Activated B cell treated with CpG ODN at 0.5 μM for 24 hours (primary cell): Measurements from ENCODE around the gene ZNF343. TPM values are rescaled to one million over a fixed set of nuclear protein-coding genes. Genes with fewer than 3 reads are reported as not detected.
"Not testable (repeated sequence)": the region's sequence is repeated elsewhere in the genome, so short reads cannot be mapped to it uniquely, and the experiment has no call there.

ENCODE experiments used
- ATAC-seq: fragments of 200-7000 bp; cut with Tn5 transposase; one replicate; pipeline ENCODE4 v1.10.0; 2021; ENCODE audit warnings: low read depth, mild to moderate bottlenecking, moderate library complexity
- CTCF ChIA-PET: fragments of 350-600 bp; sonication (Branson Sonifier 250); formaldehyde crosslinking; loops from one replicate; lab custom pipeline; 2021; ENCODE audit warnings: antibody characterized with exemption; lab: Charles Lee
- POLR2A ChIA-PET: fragments of 350-600 bp; sonication (Branson Sonifier 250); formaldehyde crosslinking; loops from one replicate; lab custom pipeline; 2021; ENCODE audit warnings: antibody characterized with exemption; lab: Charles Lee
- DNase-seq: peaks from one replicate; pipeline ENCODE4 v3.0.0; 2022
- H3K27ac Mint-ChIP-seq: one replicate; pipeline ENCODE4 v1.8.0; 2020; ENCODE audit warnings: mixed read lengths
- H3K27me3 Mint-ChIP-seq: one replicate; pipeline ENCODE4 v1.8.0; 2021; ENCODE audit warnings: mixed read lengths
- H3K36me3 Mint-ChIP-seq: one replicate; pipeline ENCODE4 v1.8.0; 2021; ENCODE audit warnings: low read depth, mixed read lengths
- H3K4me1 Mint-ChIP-seq: one replicate; pipeline ENCODE4 v1.8.0; 2021; ENCODE audit warnings: mixed read lengths
- H3K4me3 Mint-ChIP-seq: one replicate; pipeline ENCODE4 v1.8.0; 2020; ENCODE audit warnings: mild to moderate bottlenecking, mixed read lengths
- H3K9me3 Mint-ChIP-seq: one replicate; pipeline ENCODE4 v1.8.0; 2020; ENCODE audit warnings: mixed read lengths
- intact Hi-C: fragments of 100-400 bp; cut with micrococcal nuclease; formaldehyde crosslinking; loops from one replicate; pipeline ENCODE4 v1.15.1; 2024
- total RNA-seq: library from RNA; stranded (reverse); gene quantifications from 2 replicates; pipeline ENCODE4 v1.2.3, GENCODE V29; 2022
- TF ChIP-seq, protein P1 (sequence below): fragments of 200-600 bp; IDR thresholded peaks from one replicate; pipeline ENCODE4 v1.8.0; 2022; ENCODE audit warnings: antibody characterized with exemption, mild to moderate bottlenecking

ZNF343 gene
- total RNA-seq, 1 donor from 2014 or later = 16.6 TPM

- intact Hi-C loops = no loop called here
- ATAC-seq (no peak), DNase-seq (no peak)
- no peak overlapping the region for H3K4me3 Mint-ChIP-seq
- H3K9me3 Mint-ChIP-seq = no peaks in the 10 kb centered on the region
- CTCF ChIA-PET = no interaction called here
- H3K4me1 Mint-ChIP-seq = no peaks in the 10 kb centered on the region
- no peak overlapping the region for H3K27ac Mint-ChIP-seq
- no peaks in the 10 kb centered on the region for H3K36me3 Mint-ChIP-seq
- TF ChIP-seq, protein P1, sequence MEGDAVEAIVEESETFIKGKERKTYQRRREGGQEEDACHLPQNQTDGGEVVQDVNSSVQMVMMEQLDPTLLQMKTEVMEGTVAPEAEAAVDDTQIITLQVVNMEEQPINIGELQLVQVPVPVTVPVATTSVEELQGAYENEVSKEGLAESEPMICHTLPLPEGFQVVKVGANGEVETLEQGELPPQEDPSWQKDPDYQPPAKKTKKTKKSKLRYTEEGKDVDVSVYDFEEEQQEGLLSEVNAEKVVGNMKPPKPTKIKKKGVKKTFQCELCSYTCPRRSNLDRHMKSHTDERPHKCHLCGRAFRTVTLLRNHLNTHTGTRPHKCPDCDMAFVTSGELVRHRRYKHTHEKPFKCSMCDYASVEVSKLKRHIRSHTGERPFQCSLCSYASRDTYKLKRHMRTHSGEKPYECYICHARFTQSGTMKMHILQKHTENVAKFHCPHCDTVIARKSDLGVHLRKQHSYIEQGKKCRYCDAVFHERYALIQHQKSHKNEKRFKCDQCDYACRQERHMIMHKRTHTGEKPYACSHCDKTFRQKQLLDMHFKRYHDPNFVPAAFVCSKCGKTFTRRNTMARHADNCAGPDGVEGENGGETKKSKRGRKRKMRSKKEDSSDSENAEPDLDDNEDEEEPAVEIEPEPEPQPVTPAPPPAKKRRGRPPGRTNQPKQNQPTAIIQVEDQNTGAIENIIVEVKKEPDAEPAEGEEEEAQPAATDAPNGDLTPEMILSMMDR = no peak
- POLR2A ChIA-PET = no interaction called here
- peaks cover 43% of the 10 kb centered on the region for H3K27me3 Mint-ChIP-seq
Measured at GRCh38 chr20:2535711-2536559, 27.2 kb upstream of the ZNF343 start.

GRCh38 chr20:2533118-2533517, 24.4 kb upstream of the ZNF343 start:
- ATAC-seq = no peak
- Mint-ChIP-seq H3K4me3 (no peak overlapping the region), H3K36me3 (no peaks in the 10 kb centered on the region), H3K27me3 (peaks cover 27% of the 10 kb centered on the region), H3K9me3 (no peaks in the 10 kb centered on the region), H3K27ac (no peak overlapping the region), H3K4me1 (peaks cover 6% of the 10 kb centered on the region)
- no peak for DNase-seq
- POLR2A ChIA-PET = no interaction called here
- TF ChIP-seq, protein P1 = no peak
- intact Hi-C loops = no loop called here
- CTCF ChIA-PET = interaction anchor here (2.8 kb wide), 1 partner anchor 11 kb away, joined by 8 read pairs; no protein-coding TSS in a partner anchor

- no peaks in the 10 kb centered on the region for H3K9me3 Mint-ChIP-seq
- TF ChIP-seq, protein P1 = no peak
- intact Hi-C loops = loop anchor here (10.0 kb wide), 1 partner anchor 216 kb away; no protein-coding TSS in a partner anchor
- POLR2A ChIA-PET = no interaction called here
- peaks cover 7% of the 10 kb centered on the region for H3K27me3 Mint-ChIP-seq
- DNase-seq (no peak), ATAC-seq (no peak)
- H3K4me3 Mint-ChIP-seq = no peak overlapping the region
- no peak overlapping the region for H3K27ac Mint-ChIP-seq
- CTCF ChIA-PET = interaction anchor here (1.8 kb wide), 1 partner anchor 8 kb away, joined by 5 read pairs; no protein-coding TSS in a partner anchor
- H3K36me3 Mint-ChIP-seq = no peaks in the 10 kb centered on the region
- H3K4me1 Mint-ChIP-seq = peaks cover 18% of the 10 kb centered on the region
Measured at GRCh38 chr20:2528671-2529271, 20.1 kb upstream of the ZNF343 start.

- H3K36me3 Mint-ChIP-seq = no peaks in the 10 kb centered on the region
- intact Hi-C loops = loop anchor here (10.0 kb wide), 1 partner anchor 217 kb away; no protein-coding TSS in a partner anchor
- DNase-seq (no peak), ATAC-seq (no peak)
- H3K4me3 Mint-ChIP-seq = no peak overlapping the region
- H3K27ac Mint-ChIP-seq = no peak overlapping the region
- no peaks in the 10 kb centered on the region for H3K27me3 Mint-ChIP-seq
- H3K9me3 Mint-ChIP-seq = no peaks in the 10 kb centered on the region
- POLR2A ChIA-PET = no interaction called here
- TF ChIP-seq, protein P1 = no peak
- peaks cover 18% of the 10 kb centered on the region for H3K4me1 Mint-ChIP-seq
- CTCF ChIA-PET = no interaction called here
Measured at GRCh38 chr20:2527762-2528161, 19.0 kb upstream of the ZNF343 start.

DNA sequence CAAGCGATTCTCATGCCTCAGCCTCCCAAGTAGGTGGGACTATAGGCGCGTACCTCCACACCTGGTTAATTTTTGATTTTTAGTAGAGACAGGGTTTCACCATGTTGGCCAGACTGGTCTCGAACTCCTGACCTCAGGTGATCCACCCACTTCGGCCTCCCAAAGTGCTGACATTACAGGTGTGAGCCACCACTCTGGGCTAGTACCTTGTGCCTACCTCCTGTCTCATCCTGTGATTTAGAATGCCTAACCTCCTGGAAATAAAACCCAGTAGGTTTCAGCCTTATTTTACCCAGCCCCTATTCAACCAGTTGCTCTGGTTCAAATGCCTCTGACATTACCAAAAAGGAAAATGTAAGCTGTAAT, 17.5 kb upstream of the ZNF343 start:
- intact Hi-C loops = loop anchor here (10.0 kb wide), 1 partner anchor 219 kb away; no protein-coding TSS in a partner anchor
- peaks cover 22% of the 10 kb centered on the region for H3K4me1 Mint-ChIP-seq
- CTCF ChIA-PET, H3K4me3 Mint-ChIP-seq, DNase-seq, H3K9me3 Mint-ChIP-seq, ATAC-seq, H3K27ac Mint-ChIP-seq, POLR2A ChIA-PET, H3K27me3 Mint-ChIP-seq, H3K36me3 Mint-ChIP-seq: not testable (repeated sequence)
